B cell (primary cell): Measurements from ENCODE around the gene UGGT1. TPM values are rescaled to one million over a fixed set of nuclear protein-coding genes. Genes with fewer than 3 reads are reported as not detected.

Experiments used
- ATAC-seq: fragments of 200-7000 bp; cut with Tn5 transposase; one replicate; pipeline ENCODE4 v1.10.0; 2021; ENCODE audit warnings: low read depth, mild to moderate bottlenecking, moderate number of reproducible peaks, moderate library complexity
- CTCF ChIA-PET: fragments of 350-600 bp; sonication (Branson Sonifier 250); formaldehyde crosslinking; loops from one replicate; lab custom pipeline; 2021; ENCODE audit warnings: antibody characterized with exemption, inconsistent platforms; lab: Charles Lee
- POLR2A ChIA-PET: fragments of 350-600 bp; sonication (Branson Sonifier 250); formaldehyde crosslinking; loops from one replicate; lab custom pipeline; 2021; ENCODE audit warnings: antibody characterized with exemption; lab: Charles Lee
- DNase-seq: peaks from one replicate; pipeline ENCODE4 v3.0.0; 2013
- H2AFZ ChIP-seq: 2 replicates; pipeline ENCODE4 v1.6.1; 2012; ENCODE audit warnings: mild to moderate bottlenecking, low read depth, low read length; ENCODE audit not compliant: insufficient read depth, poor library complexity, severe bottlenecking
- H3K27ac ChIP-seq, 2 donors: 1 replicate in 1 of 2; 2 replicates in 1 of 2; pipeline ENCODE4 v1.5.1; 2012 to 2013; ENCODE audit warnings: low read length in 2 of 2, mild to moderate bottlenecking in 2 of 2, moderate library complexity in 1 of 2
- H3K27me3 ChIP-seq, 4 experiments: fragments of 200-600 bp in 1 of 4; sonication (generic) in 1 of 4; replicated peaks in 1 of 4; 1 replicate in 2 of 4; 2 replicates in 2 of 4; pipeline versions ENCODE4 v1.6.1 to v1.7.0; 2013 to 2016; ENCODE audit warnings: low read length in 3 of 4, mild to moderate bottlenecking in 2 of 4, mixed read lengths in 1 of 4, moderate library complexity in 1 of 4; ENCODE audit not compliant: insufficient read depth in 4 of 4, control insufficient read depth in 3 of 4; ENCODE audit errors: control extremely low read depth in 1 of 4
- H3K36me3 ChIP-seq, 2 experiments: replicated peaks in 1 of 2; 1 replicate in 1 of 2; 2 replicates in 1 of 2; pipeline versions ENCODE4 v1.6.1 to v1.7.1; 2013; ENCODE audit warnings: low read length in 1 of 2; ENCODE audit not compliant: insufficient read depth in 2 of 2, control insufficient read depth in 1 of 2; ENCODE audit errors: control extremely low read depth in 1 of 2, extremely low read depth in 1 of 2
- H3K4me1 ChIP-seq, 2 donors: fragments of 200-600 bp in 1 of 2; sonication (generic) in 1 of 2; 1 replicate in 1 of 2; 2 replicates in 1 of 2; pipeline versions ENCODE4 v1.5.1 to v1.6.1; 2013 to 2017; ENCODE audit warnings: low read length in 2 of 2; ENCODE audit not compliant: control insufficient read depth in 2 of 2, insufficient read depth in 2 of 2
- H3K4me2 ChIP-seq: replicated peaks from 2 replicates; pipeline ENCODE3; 2012; ENCODE audit warnings: mild to moderate bottlenecking, low read depth, low read length; ENCODE audit not compliant: poor library complexity, severe bottlenecking
- H3K4me3 ChIP-seq, 5 experiments: fragments of 200-600 bp in 1 of 5; sonication (generic) in 1 of 5; 1 replicate in 3 of 5; 2 replicates in 2 of 5; pipeline versions ENCODE4 v1.5.1 to v1.7.0; 2011 to 2016; ENCODE audit warnings: low read length in 4 of 5, mild to moderate bottlenecking in 4 of 5, low read depth in 2 of 5, control low read depth in 1 of 5, moderate library complexity in 1 of 5; ENCODE audit not compliant: insufficient read depth in 1 of 5; ENCODE audit errors: control extremely low read depth in 1 of 5, extremely low read depth in 1 of 5
- H3K79me2 ChIP-seq: fragments of 200-600 bp; sonication (generic); one replicate; pipeline ENCODE4 v1.6.0; 2016; ENCODE audit warnings: low read length; ENCODE audit not compliant: control insufficient read depth, insufficient read depth
- H3K9ac ChIP-seq: fragments of 200-600 bp; sonication (generic); 2 replicates; pipeline ENCODE4 v1.6.1; 2017; ENCODE audit warnings: mild to moderate bottlenecking, low read length, moderate library complexity
- H3K9me3 ChIP-seq, 3 donors: one replicate each; pipeline versions ENCODE4 v1.6.1 to v1.7.1; 2013; ENCODE audit warnings: low read length in 2 of 3; ENCODE audit not compliant: control insufficient read depth in 2 of 3, insufficient read depth in 1 of 3; ENCODE audit errors: control extremely low read depth in 1 of 3
- H4K20me1 ChIP-seq: 2 replicates; pipeline ENCODE4 v1.6.0; 2012; ENCODE audit warnings: mild to moderate bottlenecking, low read length; ENCODE audit not compliant: insufficient read depth, control insufficient read depth, poor library complexity, severe bottlenecking
- H3K27ac Mint-ChIP-seq: one replicate; pipeline ENCODE4 v1.8.0; 2021; ENCODE audit warnings: mixed read lengths
- H3K27me3 Mint-ChIP-seq: one replicate; pipeline ENCODE4 v1.8.0; 2021; ENCODE audit warnings: mixed read lengths
- H3K4me1 Mint-ChIP-seq: one replicate; pipeline ENCODE4 v1.8.0; 2021; ENCODE audit warnings: mixed read lengths
- H3K4me3 Mint-ChIP-seq: one replicate; pipeline ENCODE4 v1.8.0; 2021; ENCODE audit warnings: mixed read lengths
- H3K9me3 Mint-ChIP-seq: one replicate; pipeline ENCODE4 v1.8.0; 2022; ENCODE audit warnings: mixed read lengths; ENCODE audit not compliant: insufficient read depth
- EZH2 ChIP-seq: IDR thresholded peaks from 2 replicates; pipeline ENCODE4 v1.6.1; 2012; ENCODE audit warnings: borderline replicate concordance, low read depth, mild to moderate bottlenecking, moderate library complexity, low read length; ENCODE audit not compliant: insufficient read depth, poor library complexity, severe bottlenecking
- WGBS: methylation state at CpG from one replicate; pipeline ENCODE4 v1.1.5; 2013; ENCODE audit warnings: missing lambda C conversion rate; ENCODE audit not compliant: insufficient coverage; 5-methylcytosine and 5-hydroxymethylcytosine counted together
- intact Hi-C: fragments of 100-400 bp; cut with micrococcal nuclease; formaldehyde crosslinking; loops from one replicate; pipeline ENCODE4 v1.10.0; 2022
- polyA plus RNA-seq: library from polyadenylated mRNA; depleted of rRNA; stranded (reverse); fragments of >200 nt; gene quantifications from 2 replicates; pipeline ENCODE4 v1.2.3, GENCODE V29; 2012
- total RNA-seq, 2 donors: library from RNA; stranded (reverse); fragments of 120-200 nt in 1 of 2; gene quantifications; 1 replicate in 1 of 2; 2 replicates in 1 of 2; pipeline versions ENCODE4 v1.2.3 to v1.2.4, GENCODE V29; 2013 to 2022
- TF ChIP-seq, protein P1 (sequence below): fragments of 200-600 bp; IDR thresholded peaks from one replicate; pipeline ENCODE4 v1.8.0; 2022; ENCODE audit warnings: antibody characterized with exemption, mild to moderate bottlenecking

Gene UGGT1
- total and polyA plus RNA-seq, 2 donors (not counting 1 experiment from before 2014, with no cell fraction given) = 8.5 to 44.1 TPM

DNA sequence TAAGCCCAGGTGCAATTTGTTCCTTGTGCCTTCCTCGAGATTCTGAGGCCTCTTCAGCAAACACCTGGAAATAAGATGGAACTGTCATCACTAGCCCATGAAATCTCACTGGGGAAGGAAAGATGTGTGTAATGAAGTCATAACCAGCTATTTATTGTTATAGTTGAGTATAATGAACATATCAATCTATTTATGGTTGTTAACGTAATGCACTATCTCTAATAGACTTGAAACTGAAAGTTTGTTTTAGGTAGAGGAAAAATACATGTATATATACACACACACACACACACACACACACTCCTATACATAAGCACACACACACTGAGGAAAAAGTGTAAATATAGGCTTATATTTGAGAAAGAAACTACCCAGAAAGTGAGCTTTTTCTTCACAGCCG, 62.8 kb downstream of the UGGT1 start:
- WGBS = no CpG with 5 or more reads among the region's 3 CpGs
- Histone ChIP-seq H3K9me3 (no peaks in the 10 kb centered on the region), H3K36me3 (peaks cover 0 to 59% of the 10 kb centered on the region in 2 experiments)

DNA sequence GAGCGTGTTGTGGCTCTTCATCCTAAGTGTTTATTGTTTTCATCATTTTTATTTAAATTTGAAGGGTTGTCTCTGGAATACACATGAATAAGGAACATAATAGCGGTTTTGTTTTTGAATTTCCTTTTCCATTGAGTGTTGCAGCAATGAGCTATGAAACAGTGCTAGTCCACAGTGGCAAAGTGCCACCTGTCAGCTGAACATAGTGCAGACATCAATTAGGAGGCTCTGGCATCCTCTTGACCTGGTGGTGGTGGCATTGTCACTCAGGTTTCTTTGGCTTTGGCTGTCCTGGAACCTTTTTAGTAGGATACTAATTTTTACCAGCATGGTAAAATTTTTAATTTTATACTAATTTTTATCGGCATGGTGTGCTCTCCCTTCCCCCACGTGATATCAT, 63.2 kb downstream of the UGGT1 start:
- no peak overlapping the region for H3K4me2 ChIP-seq
- ATAC-seq (no peak), DNase-seq (no peak)
- no peak overlapping the region for H3K4me3 ChIP-seq
- peaks cover 9% of the 10 kb centered on the region for H3K4me1 Mint-ChIP-seq
- H3K36me3 ChIP-seq = peaks cover 0 to 60% of the 10 kb centered on the region in 2 experiments
- no peak overlapping the region for H3K27ac Mint-ChIP-seq
- no peaks in the 10 kb centered on the region for H3K4me1 ChIP-seq
- H4K20me1 ChIP-seq = no peaks in the 10 kb centered on the region
- no peak overlapping the region for H3K9ac ChIP-seq
- H3K27me3 ChIP-seq = no peaks in the 10 kb centered on the region
- no peak for TF ChIP-seq EZH2
- TF ChIP-seq, protein P1, sequence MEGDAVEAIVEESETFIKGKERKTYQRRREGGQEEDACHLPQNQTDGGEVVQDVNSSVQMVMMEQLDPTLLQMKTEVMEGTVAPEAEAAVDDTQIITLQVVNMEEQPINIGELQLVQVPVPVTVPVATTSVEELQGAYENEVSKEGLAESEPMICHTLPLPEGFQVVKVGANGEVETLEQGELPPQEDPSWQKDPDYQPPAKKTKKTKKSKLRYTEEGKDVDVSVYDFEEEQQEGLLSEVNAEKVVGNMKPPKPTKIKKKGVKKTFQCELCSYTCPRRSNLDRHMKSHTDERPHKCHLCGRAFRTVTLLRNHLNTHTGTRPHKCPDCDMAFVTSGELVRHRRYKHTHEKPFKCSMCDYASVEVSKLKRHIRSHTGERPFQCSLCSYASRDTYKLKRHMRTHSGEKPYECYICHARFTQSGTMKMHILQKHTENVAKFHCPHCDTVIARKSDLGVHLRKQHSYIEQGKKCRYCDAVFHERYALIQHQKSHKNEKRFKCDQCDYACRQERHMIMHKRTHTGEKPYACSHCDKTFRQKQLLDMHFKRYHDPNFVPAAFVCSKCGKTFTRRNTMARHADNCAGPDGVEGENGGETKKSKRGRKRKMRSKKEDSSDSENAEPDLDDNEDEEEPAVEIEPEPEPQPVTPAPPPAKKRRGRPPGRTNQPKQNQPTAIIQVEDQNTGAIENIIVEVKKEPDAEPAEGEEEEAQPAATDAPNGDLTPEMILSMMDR = no peak
- POLR2A ChIA-PET = no interaction called here
- intact Hi-C loops = no loop called here
- no peak overlapping the region for H3K27ac ChIP-seq
- H3K27me3 Mint-ChIP-seq = no peaks in the 10 kb centered on the region
- no peaks in the 10 kb centered on the region for H3K9me3 ChIP-seq
- H3K9me3 Mint-ChIP-seq = no peaks in the 10 kb centered on the region
- no peak overlapping the region for H2AFZ ChIP-seq
- H3K4me3 Mint-ChIP-seq = no peak overlapping the region
- CTCF ChIA-PET = no interaction called here
- WGBS = 90% methylated on average over 1 of the region's 4 CpGs
- no peaks in the 10 kb centered on the region for H3K79me2 ChIP-seq

More for the DNA sequence above, 62.8 kb downstream of the UGGT1 start:
- POLR2A ChIA-PET = no interaction called here
- Mint-ChIP-seq H3K27me3 (no peaks in the 10 kb centered on the region), H3K4me1 (peaks cover 9% of the 10 kb centered on the region), H3K4me3 (no peak overlapping the region), H3K9me3 (no peaks in the 10 kb centered on the region), H3K27ac (no peak overlapping the region)
- CTCF ChIA-PET = no interaction called here
- H2AFZ ChIP-seq = no peak overlapping the region
- H3K4me3 ChIP-seq = no peak overlapping the region
- no peaks in the 10 kb centered on the region for H3K79me2 ChIP-seq
- no peaks in the 10 kb centered on the region for H3K4me1 ChIP-seq
- no peak for ATAC-seq
- no peak for DNase-seq
- no peak overlapping the region for H3K9ac ChIP-seq
- no peak overlapping the region for H3K4me2 ChIP-seq
- H4K20me1 ChIP-seq = no peaks in the 10 kb centered on the region
- intact Hi-C loops = no loop called here
- TF ChIP-seq, protein P1 = no peak
- TF ChIP-seq EZH2 = no peak
- no peak overlapping the region for H3K27ac ChIP-seq
- no peaks in the 10 kb centered on the region for H3K27me3 ChIP-seq
